Choroid plexus epithelial cell (primary cell): ENCODE measurements around the gene ASB6.

Experiments
- DNase-seq: peaks from one replicate; pipeline ENCODE4 v3.0.0-alpha.2; 2010; ENCODE audit warnings: low read depth
- H3K4me3 ChIP-seq: 2 replicates; pipeline ENCODE4 v1.5.1; 2011; ENCODE audit warnings: low read depth, mild to moderate bottlenecking, control low read depth, low read length, moderate library complexity
- TF ChIP-seq, protein P1 (sequence below): conservative IDR thresholded peaks from 2 replicates; pipeline ENCODE4 v1.5.1; 2011; ENCODE audit warnings: low read depth, mild to moderate bottlenecking, control low read depth, inconsistent platforms, low read length, moderate library complexity

ASB6 gene

DNA sequence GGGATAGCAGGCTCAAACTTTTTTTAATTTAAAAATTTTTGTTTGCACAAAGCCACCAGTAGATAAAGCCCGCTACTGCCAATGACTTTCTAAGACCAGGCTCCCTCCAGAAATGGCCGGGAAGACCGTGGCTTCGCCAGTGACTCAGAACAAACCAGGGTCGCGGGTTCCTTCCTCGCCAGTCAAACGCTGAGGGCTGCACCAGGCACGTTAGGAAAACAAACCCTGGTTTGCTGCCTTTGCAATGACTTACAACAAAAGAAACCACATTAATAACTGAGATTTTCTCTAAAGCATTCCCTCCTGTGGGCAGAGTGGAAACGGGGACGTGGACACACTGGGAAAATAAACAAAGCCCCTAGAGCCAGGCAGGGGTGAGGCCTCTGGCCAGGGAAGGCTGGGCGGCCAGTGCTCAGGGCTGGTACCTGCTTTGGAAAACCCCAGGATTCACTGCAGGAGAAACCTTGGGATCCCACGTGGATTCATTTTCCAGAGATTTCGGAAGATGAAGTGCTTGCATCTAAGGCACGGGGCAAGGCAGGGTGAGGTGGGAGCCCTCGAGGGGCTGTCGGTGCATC lies 27.3 kb upstream of the ASB6 start:
- DNase-seq = peak; percentile 67
- TF ChIP-seq, protein P1, sequence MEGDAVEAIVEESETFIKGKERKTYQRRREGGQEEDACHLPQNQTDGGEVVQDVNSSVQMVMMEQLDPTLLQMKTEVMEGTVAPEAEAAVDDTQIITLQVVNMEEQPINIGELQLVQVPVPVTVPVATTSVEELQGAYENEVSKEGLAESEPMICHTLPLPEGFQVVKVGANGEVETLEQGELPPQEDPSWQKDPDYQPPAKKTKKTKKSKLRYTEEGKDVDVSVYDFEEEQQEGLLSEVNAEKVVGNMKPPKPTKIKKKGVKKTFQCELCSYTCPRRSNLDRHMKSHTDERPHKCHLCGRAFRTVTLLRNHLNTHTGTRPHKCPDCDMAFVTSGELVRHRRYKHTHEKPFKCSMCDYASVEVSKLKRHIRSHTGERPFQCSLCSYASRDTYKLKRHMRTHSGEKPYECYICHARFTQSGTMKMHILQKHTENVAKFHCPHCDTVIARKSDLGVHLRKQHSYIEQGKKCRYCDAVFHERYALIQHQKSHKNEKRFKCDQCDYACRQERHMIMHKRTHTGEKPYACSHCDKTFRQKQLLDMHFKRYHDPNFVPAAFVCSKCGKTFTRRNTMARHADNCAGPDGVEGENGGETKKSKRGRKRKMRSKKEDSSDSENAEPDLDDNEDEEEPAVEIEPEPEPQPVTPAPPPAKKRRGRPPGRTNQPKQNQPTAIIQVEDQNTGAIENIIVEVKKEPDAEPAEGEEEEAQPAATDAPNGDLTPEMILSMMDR = no peak
- no peak overlapping the region for H3K4me3 ChIP-seq

DNA sequence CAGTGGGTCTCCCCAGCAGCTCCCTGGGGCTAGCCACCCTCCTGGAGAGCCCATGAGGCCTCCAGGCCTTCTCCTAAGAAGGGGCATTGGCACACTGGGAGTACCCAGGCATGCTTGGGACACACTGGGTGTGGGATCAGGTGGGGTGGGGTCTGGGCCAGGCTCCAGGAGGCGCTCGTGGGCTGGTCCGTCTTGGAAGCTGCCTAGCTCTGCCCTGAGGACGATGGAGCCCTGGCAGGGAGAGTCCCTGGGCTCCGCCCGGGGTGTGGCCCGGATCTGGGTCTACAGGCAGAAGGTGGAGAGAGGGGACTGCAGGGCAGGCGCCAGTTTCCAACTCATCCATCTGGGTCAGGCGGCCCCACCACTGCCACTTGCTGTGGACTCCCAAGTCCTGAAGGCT lies 25.9 kb upstream of the ASB6 start:
- DNase-seq = no peak
- H3K4me3 ChIP-seq = no peak overlapping the region
- TF ChIP-seq, protein P1 = no peak

DNA sequence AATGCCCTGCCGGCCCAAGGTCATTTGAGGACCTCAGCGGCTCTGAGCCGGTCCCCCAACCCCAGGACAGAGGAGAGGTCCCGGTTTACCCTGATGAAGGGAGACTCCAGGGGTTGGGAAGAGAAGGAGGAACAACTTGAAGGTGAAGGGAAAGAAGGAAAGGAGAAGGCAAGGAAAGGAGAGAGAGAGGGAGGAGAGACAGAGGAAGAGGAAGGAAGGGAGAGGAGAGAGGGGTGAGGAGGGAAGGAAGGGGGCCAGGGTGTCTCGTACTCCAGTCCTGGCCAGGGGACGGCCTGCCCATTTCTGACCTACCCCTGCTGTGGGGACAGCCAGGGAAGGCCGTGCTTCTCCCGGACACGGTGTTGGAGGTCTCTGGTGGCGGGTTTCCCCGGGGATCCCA lies 25.4 kb upstream of the ASB6 start:
- no peak overlapping the region for H3K4me3 ChIP-seq
- no peak for DNase-seq

DNA sequence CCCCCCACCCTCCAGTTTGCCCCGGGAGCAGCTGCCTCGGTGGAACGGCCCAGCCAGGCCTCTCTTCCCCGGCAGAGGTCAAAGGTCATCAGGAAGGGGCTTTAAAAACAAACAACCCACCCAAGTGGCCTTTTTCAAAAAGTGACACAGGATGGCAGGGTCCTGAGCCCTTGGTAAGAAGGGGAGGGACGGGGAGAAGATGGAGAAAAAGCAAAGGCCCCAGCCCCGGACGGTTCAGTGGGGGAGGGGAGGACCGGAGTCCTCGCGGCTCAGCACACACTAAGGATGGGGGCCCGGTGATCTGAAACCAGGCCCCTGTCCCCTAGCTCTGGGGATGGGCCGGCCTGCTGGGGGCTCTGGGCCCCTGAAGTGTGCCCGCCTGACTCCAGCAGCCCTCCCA lies 24.6 kb upstream of the ASB6 start:
- TF ChIP-seq, protein P1 = no peak
- no peak for DNase-seq
- H3K4me3 ChIP-seq = no peak overlapping the region

More for the DNA sequence above, 25.4 kb upstream of the ASB6 start:
- TF ChIP-seq, protein P1 = no peak

DNA sequence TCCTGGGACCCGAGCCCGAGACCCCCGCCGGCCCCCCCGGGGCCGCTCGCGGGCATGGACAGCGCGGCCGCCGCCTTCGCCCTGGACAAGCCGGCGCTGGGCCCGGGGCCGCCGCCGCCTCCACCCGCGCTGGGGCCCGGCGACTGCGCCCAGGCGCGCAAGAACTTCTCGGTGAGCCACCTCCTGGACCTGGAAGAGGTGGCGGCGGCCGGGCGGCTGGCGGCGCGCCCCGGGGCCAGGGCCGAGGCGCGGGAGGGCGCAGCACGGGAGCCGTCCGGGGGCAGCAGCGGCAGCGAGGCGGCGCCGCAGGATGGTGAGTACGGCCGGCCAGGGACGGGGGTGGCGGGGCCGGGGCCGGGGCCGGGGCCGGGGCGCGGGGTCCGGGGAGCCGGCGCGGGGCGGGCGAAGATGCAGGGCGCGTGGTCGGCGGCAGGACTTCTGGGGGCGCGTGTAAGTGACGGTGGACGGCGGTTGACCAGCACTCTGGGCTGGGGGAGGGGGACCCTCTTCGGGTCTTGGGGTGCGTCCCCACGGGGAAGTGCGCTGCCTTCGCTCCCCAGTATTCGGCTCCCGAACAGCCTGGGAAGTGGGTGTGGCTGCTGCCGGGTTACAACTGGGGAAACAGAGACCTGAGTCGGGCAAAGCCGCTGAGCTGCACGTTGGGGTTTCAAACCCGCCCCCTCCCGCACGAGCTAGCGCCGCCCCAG lies 24.0 kb upstream of the ASB6 start:
- peak overlapping the region; percentile 22 for H3K4me3 ChIP-seq
- TF ChIP-seq, protein P1 = no peak
- no peak for DNase-seq

DNA sequence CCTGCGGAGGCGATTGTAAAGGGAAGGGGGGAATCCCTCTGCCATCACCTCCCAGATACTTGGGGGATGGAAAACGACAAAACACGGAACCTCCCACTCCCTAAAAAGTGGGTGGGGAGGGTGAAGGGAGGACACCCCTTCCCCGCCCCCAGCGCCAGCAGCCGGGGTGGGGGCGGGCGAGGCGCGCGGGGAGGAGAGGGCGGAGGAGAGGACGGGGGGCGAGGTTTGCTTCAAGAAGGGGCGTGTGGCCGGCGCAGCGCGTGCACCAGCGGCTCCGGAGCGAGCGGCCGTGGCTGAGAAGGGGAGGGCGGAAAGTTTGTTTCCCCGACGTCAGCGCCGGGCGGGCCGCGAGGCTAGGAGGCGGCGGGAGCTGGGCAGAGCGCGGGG lies 23.4 kb upstream of the ASB6 start, which contains the start of gene PRRX2:
Gene PRRX2, plus strand, starts transcription at position 259 of the 387 bp plus-strand sequence. CDS start 221 bp downstream, outside the sequence.
- no peak for DNase-seq
- peak within 1 kb of the TSS; percentile 36 for H3K4me3 ChIP-seq
- TF ChIP-seq, protein P1 = no peak
